D721Med (cell line): ENCODE data around the gene ZNF628.
"Not testable (repeated sequence)": the region's sequence is repeated elsewhere in the genome, so short reads cannot be mapped to it uniquely, and the experiment has no call there.

Source experiments
- DNase-seq: peaks from one replicate; pipeline ENCODE4 v3.0.0; 2011; ENCODE audit warnings: low spot score; ENCODE audit not compliant: insufficient read length
- FAIRE-seq: peaks from 2 replicates; lab custom pipeline; 2011; peaks lifted over from hg19 to GRCh38; lab: Jason Lieb, UNC
- CTCF ChIP-seq: IDR thresholded peaks from 2 replicates; pipeline ENCODE4 v1.5.1; 2012; ENCODE audit warnings: mild to moderate bottlenecking, control low read depth; ENCODE audit not compliant: insufficient read depth; ENCODE audit errors: missing control alignments

ZNF628 gene

DNA sequence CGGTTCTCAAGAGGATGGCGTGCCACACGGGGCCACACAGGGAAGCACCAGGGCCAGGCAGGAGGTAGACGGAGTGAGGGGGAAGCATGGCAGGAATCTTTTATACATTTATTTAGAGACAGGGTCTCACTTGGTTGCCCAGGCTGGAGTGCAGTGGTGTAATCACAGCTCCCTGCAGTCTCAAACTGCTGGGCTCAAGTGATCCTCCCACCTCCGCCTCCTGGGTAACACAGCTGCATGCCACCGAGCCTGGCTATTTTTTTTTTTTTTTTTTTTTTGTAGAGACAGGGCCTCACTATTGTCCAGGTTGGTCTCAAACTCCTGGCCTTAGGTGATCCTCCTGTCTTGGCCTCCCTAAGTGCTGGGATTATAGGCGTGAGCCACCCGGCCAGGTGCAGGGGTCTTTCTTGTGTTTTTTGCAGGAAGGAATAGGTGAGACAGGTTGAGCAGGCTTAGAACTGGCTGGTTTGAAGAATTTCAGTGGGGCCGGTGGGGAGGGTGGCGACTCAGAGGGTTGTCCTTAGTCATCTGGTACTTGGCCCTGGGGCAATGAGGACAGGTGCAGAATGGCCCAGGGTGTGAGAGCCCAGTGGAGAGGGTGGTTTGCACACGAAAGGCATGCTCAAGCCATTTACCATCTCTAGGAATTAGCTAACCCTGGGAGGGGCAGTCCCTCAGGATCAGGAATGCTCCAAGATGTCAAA, 19.4 kb downstream of the ZNF628 start:
- FAIRE-seq (no peak), DNase-seq (no peak)
- TF ChIP-seq CTCF: no peak

DNA sequence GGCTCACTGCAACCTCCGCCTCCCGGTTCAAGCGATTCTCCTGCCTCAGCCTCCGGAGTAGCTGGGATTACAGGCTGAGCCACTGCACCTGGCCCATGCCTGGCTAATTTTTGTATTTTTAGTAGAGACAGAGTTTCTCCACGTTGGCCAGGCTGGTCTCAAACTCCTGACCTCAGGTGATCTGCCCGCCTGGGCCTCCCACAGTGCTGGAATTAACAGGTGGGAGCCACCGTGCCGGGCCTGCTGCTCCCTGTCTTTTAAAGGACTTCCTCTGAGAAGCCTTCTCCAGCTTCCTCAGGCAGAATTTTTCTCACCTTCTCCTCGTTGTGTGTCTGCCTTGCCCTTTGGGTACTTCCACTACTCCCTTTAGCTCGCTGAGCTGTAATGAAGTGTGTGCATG, 20.4 kb downstream of the ZNF628 start:
- not testable (repeated sequence) for DNase-seq, FAIRE-seq

GRCh38 chr19:55497763-55498162, 21.3 kb downstream of the ZNF628 start:
- no peak for TF ChIP-seq CTCF
- no peak for FAIRE-seq
- no peak for DNase-seq

- DNase-seq (no peak), FAIRE-seq (no peak)
- TF ChIP-seq CTCF: no peak
These were observed 21.9 kb downstream of the ZNF628 start for GRCh38 chr19:55498246-55498840.

DNA sequence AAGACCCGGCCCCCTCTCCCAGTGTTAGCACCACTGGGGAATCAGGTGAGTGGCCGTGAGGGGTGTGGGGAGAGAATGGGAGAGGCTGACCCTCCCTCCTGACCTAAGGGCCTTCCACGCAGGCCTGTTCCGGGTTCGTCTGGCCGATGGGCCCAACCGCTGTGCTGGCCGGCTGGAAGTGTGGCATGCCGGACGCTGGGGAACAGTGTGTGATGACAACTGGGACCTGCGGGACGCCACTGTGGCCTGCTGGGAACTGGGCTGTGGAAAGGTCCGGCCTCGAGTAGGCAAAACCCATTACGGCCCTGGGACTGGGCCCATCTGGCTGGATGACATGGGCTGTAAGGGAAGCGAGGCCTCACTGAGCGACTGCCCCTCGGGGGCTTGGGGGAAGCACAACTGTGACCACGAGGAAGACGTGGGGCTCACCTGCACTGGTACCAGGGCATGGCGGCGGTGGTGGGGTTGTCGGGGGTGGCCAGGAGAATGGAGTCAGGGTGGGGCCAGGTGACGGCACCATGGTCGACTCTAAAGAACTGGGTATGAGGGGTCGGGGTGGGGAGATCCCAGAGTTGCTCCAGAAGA, 24.0 kb downstream of the ZNF628 start:
- no peak for TF ChIP-seq CTCF
- no peak for FAIRE-seq
- no peak for DNase-seq

DNA sequence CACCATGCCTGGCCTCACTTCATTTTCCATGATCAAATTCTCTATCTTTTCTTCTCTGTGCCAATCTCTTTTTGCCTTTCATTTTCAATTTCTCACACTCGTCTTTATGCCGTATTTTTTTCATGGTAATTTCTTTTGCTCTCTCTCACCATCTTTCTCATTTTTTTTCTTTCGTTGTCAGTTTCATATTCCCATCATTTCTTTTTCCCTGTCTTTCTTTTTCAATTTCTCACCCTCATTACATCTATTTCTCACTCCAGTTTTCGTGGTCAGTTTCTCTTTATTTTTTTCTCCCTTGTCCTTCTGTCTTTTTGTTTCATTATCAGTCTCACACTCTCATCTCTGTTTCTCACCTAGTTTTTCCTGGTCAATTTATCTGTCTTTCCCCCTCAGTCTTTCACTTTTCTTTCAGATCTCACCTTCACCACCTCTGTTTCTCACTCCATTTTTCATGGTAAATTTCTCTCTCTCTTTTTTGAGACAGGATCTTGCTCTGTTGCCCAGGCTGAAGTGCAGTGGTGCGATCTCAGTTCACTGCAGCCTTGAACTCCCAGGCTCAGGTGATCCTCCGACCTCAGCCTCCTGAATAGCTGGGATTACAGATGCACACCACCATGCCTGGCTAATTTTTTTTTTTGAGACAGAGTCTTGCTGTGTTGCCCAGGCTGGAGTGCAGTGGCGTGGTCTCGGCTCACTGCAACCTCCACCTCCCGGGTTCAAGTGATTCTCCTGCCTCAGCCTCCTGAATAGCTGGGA, 26.0 kb downstream of the ZNF628 start:
- DNase-seq (no peak), FAIRE-seq (no peak)
- TF ChIP-seq CTCF: no peak

- DNase-seq: no peak
- FAIRE-seq: no peak
- TF ChIP-seq CTCF: no peak
These were observed 26.7 kb downstream of the ZNF628 start for GRCh38 chr19:55503157-55503501.
